Glutamatergic neuron (in vitro differentiated cells): Measurements from ENCODE around the gene TMEM59. TPM values are rescaled to one million over a fixed set of nuclear protein-coding genes. Genes with fewer than 3 reads are reported as not detected.

Experiments used
- DNase-seq: peaks from one replicate; pipeline ENCODE4 v3.0.0; 2022
- H3K27ac Mint-ChIP-seq: one replicate; pipeline ENCODE4 v1.8.0; 2020; ENCODE audit warnings: mild to moderate bottlenecking, mixed read lengths, inconsistent platforms; ENCODE audit not compliant: unreplicated experiment
- H3K27me3 Mint-ChIP-seq: one replicate; pipeline ENCODE4 v1.8.0; 2020; ENCODE audit warnings: mild to moderate bottlenecking, moderate library complexity, mixed read lengths, inconsistent platforms; ENCODE audit not compliant: unreplicated experiment
- H3K36me3 Mint-ChIP-seq: one replicate; pipeline ENCODE4 v1.8.0; 2020; ENCODE audit warnings: mild to moderate bottlenecking, mixed read lengths, inconsistent platforms; ENCODE audit not compliant: unreplicated experiment
- H3K4me1 Mint-ChIP-seq: one replicate; pipeline ENCODE4 v1.8.0; 2020; ENCODE audit warnings: mild to moderate bottlenecking, low read depth, mixed read lengths, inconsistent platforms; ENCODE audit not compliant: unreplicated experiment
- H3K4me3 Mint-ChIP-seq: one replicate; pipeline ENCODE4 v1.8.0; 2020; ENCODE audit warnings: mild to moderate bottlenecking, mixed read lengths, inconsistent platforms; ENCODE audit not compliant: unreplicated experiment
- H3K9me3 Mint-ChIP-seq: one replicate; pipeline ENCODE4 v1.8.0; 2020; ENCODE audit warnings: mild to moderate bottlenecking, moderate library complexity, mixed read lengths, inconsistent platforms; ENCODE audit not compliant: unreplicated experiment
- total RNA-seq: library from RNA; stranded (reverse); fragmentation: NEBNext Ultra II Directional; extraction: Animal tissue kit (Norgen Biotek cat#: 25700); gene quantifications from one replicate; pipeline ENCODE4 v1.2.1, GENCODE V29; 2021; ENCODE audit not compliant: unreplicated experiment
- TF ChIP-seq, protein P1 (sequence below): fragments of 200-600 bp; sonication (generic); IDR thresholded peaks from one replicate; pipeline ENCODE4 v1.5.0; 2021; ENCODE audit not compliant: partially characterized antibody, unreplicated experiment

The TMEM59 gene
- total RNA-seq, 1 donor from 2014 or later: 309 TPM

DNA sequence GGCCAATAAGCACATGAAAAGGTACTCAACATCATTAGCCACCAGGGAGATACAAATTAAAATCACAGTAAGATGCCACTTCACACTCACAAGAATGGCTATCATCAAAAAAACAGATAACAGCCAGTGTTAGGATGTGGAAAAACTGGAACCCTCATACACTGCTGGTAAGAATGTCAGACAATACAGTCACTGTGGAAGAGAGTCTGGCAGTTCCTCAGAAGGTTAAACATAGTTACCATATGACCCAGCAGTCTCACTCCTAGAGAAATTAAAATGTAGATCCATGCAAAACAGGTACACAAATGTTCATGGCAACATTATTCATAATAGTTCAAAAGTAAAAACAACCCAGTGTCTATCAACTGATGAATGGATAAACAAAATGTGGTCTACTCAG is 68.3 kb downstream of the TMEM59 start:
- no peak for DNase-seq
- TF ChIP-seq, protein P1, sequence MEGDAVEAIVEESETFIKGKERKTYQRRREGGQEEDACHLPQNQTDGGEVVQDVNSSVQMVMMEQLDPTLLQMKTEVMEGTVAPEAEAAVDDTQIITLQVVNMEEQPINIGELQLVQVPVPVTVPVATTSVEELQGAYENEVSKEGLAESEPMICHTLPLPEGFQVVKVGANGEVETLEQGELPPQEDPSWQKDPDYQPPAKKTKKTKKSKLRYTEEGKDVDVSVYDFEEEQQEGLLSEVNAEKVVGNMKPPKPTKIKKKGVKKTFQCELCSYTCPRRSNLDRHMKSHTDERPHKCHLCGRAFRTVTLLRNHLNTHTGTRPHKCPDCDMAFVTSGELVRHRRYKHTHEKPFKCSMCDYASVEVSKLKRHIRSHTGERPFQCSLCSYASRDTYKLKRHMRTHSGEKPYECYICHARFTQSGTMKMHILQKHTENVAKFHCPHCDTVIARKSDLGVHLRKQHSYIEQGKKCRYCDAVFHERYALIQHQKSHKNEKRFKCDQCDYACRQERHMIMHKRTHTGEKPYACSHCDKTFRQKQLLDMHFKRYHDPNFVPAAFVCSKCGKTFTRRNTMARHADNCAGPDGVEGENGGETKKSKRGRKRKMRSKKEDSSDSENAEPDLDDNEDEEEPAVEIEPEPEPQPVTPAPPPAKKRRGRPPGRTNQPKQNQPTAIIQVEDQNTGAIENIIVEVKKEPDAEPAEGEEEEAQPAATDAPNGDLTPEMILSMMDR: no peak
- no peak overlapping the region for H3K4me3 Mint-ChIP-seq
- H3K27ac Mint-ChIP-seq: no peak overlapping the region
- no peaks in the 10 kb centered on the region for H3K27me3 Mint-ChIP-seq
- no peaks in the 10 kb centered on the region for H3K9me3 Mint-ChIP-seq
- no peaks in the 10 kb centered on the region for H3K36me3 Mint-ChIP-seq
- peaks cover 9% of the 10 kb centered on the region for H3K4me1 Mint-ChIP-seq

DNA sequence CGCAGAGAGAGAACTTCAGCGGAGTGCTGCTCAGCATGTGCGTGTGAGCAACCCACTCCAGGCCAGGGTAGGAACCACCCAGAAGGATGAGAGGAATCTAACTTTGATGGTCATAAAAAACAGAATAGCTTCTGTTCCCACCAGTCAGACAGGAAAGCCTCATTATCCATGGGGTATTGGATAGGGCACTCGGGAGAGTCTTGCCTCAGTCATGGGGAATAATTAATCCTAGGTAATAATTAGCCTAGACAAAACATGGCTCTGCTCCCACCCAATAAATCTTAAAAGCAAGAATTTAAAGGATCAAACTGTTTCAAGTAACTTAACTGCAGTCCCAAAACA is 70.3 kb downstream of the TMEM59 start:
- no peaks in the 10 kb centered on the region for H3K36me3 Mint-ChIP-seq
- TF ChIP-seq, protein P1: no peak

DNA sequence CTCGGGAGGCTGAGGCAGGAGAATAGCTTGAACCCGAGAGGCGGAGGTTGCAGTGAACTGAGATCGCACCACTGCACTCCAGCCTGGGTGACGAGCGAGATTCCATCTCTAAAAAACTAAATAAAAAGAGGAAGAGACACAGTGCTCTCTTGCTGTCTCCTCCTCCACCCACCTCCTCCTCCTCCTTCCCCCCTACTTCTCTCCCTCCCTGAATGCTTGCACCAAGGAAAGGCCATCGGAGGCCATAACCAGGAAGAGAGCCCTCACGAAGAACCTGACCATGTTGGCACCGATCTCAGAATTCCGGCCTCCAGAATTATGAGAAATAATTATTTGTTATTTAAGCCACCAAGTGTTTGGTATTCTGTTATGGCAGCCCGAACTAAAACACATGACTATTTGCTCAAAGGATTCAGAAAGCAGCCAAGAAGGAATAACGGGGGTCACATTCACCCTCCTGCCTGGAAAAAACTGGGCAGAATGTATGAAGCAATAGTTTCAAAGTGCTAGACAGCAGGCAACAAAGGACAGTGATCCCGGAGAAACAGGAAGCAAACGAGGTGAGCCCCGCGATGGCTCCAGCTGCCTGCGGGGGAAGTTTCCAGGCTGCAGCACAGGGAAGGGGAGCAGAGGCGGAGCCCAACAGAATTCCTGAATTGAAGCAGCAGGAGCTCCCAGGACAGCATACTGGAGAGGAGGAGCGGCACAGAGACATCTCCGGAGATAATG is 70.8 kb downstream of the TMEM59 start:
- Mint-ChIP-seq H3K36me3 (no peaks in the 10 kb centered on the region), H3K4me1 (peaks cover 23% of the 10 kb centered on the region), H3K9me3 (peaks cover 3% of the 10 kb centered on the region), H3K27me3 (peaks cover 2% of the 10 kb centered on the region), H3K4me3 (peak overlapping the region; percentile 9), H3K27ac (no peak overlapping the region)
- no peak for DNase-seq
- TF ChIP-seq, protein P1: no peak

More for the DNA sequence above, 70.3 kb downstream of the TMEM59 start:
- H3K9me3 Mint-ChIP-seq: peaks cover 3% of the 10 kb centered on the region
- no peak overlapping the region for H3K4me3 Mint-ChIP-seq
- no peak overlapping the region for H3K27ac Mint-ChIP-seq
- peaks cover 2% of the 10 kb centered on the region for H3K27me3 Mint-ChIP-seq
- peaks cover 23% of the 10 kb centered on the region for H3K4me1 Mint-ChIP-seq
- DNase-seq: no peak

DNA sequence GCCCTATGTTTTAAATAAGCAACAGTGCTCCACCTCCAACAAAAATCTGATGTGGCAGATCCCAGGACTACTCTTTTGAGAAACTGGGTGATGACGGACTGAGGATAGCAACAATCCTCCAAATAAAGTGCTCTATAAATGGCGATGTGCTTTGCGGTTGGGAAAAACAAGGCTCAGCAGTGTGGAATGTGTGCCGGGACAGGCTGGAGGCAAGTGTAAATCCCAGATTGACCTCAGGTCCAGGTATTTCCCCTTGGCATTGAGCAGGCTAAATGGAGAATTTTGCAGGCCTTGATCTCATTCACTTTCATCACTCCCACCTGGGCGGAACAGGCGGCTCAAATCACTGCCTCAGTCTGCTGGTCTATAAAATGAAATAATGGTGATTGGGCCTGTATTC is 71.8 kb downstream of the TMEM59 start:
- Mint-ChIP-seq H3K4me1 (peaks cover 23% of the 10 kb centered on the region), H3K27me3 (peaks cover 2% of the 10 kb centered on the region), H3K36me3 (no peaks in the 10 kb centered on the region), H3K9me3 (peaks cover 3% of the 10 kb centered on the region), H3K4me3 (no peak overlapping the region), H3K27ac (no peak overlapping the region)
- TF ChIP-seq, protein P1: no peak
- DNase-seq: no peak

DNA sequence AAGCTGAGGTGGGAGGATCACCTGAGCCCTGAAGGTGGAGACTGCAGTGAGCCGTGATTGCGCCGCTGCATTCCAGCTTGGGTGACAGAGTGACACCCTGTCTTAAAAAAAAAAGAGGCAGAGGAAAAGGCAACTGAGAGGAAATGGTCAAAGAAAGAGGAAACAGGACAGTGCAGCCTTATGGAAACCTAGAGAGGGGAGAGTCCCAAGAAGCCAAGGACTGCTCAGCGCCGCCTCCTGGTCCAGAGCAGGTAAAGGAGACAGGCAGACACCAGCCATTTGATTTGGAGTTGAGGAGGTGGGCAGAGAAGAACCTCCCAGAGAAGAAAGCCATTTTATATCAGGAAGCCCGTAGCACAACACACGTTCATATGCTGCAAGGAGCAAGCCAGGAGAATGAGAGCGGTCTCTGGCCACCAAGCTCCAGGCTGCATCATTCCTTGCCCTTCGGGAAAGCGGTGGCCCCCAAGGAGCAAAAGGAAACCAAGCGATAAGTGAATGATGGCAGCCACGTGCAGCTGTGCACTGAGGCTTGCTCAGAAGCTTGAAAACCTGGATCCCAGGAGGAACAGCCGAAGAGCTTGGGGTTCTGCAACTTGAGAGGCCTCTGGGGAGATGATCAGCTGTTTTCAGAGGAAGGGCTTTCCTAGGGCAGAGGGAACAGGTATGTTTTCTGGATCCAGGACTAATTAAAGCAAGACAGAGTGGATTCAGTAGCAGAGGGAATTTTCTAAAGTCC is 73.1 kb downstream of the TMEM59 start:
- Mint-ChIP-seq H3K36me3 (no peaks in the 10 kb centered on the region), H3K9me3 (peaks cover 3% of the 10 kb centered on the region), H3K4me3 (peak overlapping the region; percentile 50), H3K27ac (peak overlapping the region; percentile 42), H3K27me3 (peaks cover 2% of the 10 kb centered on the region), H3K4me1 (peaks cover 23% of the 10 kb centered on the region)
- TF ChIP-seq, protein P1: no peak
- DNase-seq: peak; percentile 48
